Esophagus (tissue), 2 donors: ENCODE data around the gene AP1S1. TPM values are rescaled to one million over a fixed set of nuclear protein-coding genes. Genes with fewer than 3 reads are reported as not detected.

Source experiments
- H3K27ac ChIP-seq, 2 donors: one replicate each; pipeline ENCODE4 v1.5.1; 2013; ENCODE audit warnings: low read depth in 2 of 2, mild to moderate bottlenecking in 2 of 2, inconsistent platforms in 1 of 2, low read length in 1 of 2, moderate library complexity in 1 of 2
- H3K27me3 ChIP-seq, 2 donors: one replicate each; pipeline ENCODE4 v1.6.1; 2013; ENCODE audit warnings: low read length in 2 of 2, control low read depth in 1 of 2, mild to moderate bottlenecking in 1 of 2; ENCODE audit not compliant: insufficient read depth in 2 of 2, control insufficient read depth in 1 of 2
- H3K36me3 ChIP-seq, 2 donors: one replicate each; pipeline ENCODE4 v1.6.1; 2013; ENCODE audit warnings: low read length in 1 of 2; ENCODE audit not compliant: control insufficient read depth in 2 of 2, insufficient read depth in 2 of 2
- H3K4me1 ChIP-seq, 2 donors: one replicate each; pipeline ENCODE4 v1.6.1; 2013; ENCODE audit warnings: low read length in 1 of 2; ENCODE audit not compliant: control insufficient read depth in 2 of 2, insufficient read depth in 2 of 2
- H3K4me3 ChIP-seq, 2 donors: one replicate each; pipeline ENCODE4 v1.5.1; 2013; ENCODE audit warnings: low read length in 2 of 2, mild to moderate bottlenecking in 2 of 2, low read depth in 1 of 2, moderate library complexity in 1 of 2
- H3K9me3 ChIP-seq, 2 donors: one replicate each; pipeline ENCODE4 v1.6.1; 2013; ENCODE audit warnings: mild to moderate bottlenecking in 2 of 2, low read depth in 1 of 2, low read length in 1 of 2, moderate library complexity in 1 of 2; ENCODE audit not compliant: control insufficient read depth in 2 of 2, insufficient read depth in 1 of 2
- WGBS, 2 donors: extraction: QIAGEN DNeasy Blood & Tissue Kit; methylation state at CpG; one replicate each; pipeline ENCODE4 v1.1.7; 2013; 5-methylcytosine and 5-hydroxymethylcytosine counted together
- polyA plus RNA-seq, 2 donors: library from polyadenylated mRNA; stranded (reverse); fragments of 200-250 nt; gene quantifications; one replicate each; pipeline ENCODE4 v1.2.3, GENCODE V29; 2013
- donor health status: healthy with polysubstance abuse.
- donor health status: Bipolar disorder and iron deficiency.

Gene AP1S1
- polyA plus RNA-seq, 2 donors = 40.2 to 43.3 TPM

DNA sequence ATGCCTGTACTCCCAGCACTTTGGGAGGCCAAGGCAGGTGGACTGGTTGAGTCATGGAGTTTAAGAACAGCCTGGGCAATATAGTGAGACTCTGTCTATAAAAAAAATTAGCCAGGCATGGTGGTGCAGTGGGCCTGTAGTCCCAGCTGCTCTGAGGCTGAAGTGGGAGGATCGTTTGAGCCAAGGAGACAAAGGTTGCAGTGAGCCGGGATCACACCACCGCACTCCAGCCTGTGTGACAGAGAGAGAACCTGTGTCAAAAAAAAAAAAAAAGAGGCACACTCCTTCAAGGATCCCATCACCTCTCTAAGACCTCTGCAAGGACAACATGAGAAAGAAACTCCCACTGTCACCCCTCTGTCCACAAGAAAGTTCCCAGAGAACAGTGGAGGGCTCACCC lies 21.4 kb downstream of the AP1S1 start:
- Histone ChIP-seq H3K4me3 (no peak overlapping the region), H3K36me3 (no peaks in the 10 kb centered on the region), H3K27ac (no peak overlapping the region), H3K9me3 (peaks cover 0 to 2% of the 10 kb centered on the region in 2 donors), H3K27me3 (peaks cover 8 to 52% of the 10 kb centered on the region in 2 donors), H3K4me1 (peaks cover 8 to 16% of the 10 kb centered on the region in 2 donors)
- 32 to 44% methylated on average over 3 of the region's 3 CpGs for WGBS, 2 donors

DNA sequence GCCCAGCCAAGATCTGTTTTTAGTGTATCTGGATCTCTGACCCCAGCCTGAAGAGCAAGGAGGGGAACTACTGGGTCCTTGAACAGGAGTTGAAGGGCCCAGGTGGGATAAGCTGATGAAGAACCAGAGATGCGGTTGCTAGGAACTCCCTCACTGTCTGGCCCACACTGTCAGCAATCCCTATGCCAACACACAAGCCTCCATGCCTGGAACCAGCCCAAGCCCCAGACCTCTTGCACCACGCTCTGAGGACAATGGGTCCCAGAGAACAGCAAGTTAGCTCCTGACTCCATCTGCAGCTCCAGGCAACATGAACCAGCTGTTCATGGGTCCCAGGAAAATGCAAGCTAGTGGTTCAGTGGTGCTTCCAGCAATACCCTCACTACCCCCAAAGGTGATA lies 23.4 kb downstream of the AP1S1 start:
- Histone ChIP-seq H3K27me3 (peaks cover 5 to 37% of the 10 kb centered on the region in 2 donors), H3K27ac (no peak overlapping the region), H3K4me3 (no peak overlapping the region), H3K36me3 (no peaks in the 10 kb centered on the region), H3K4me1 (peaks cover 1 to 10% of the 10 kb centered on the region in 2 donors), H3K9me3 (peaks cover 0 to 2% of the 10 kb centered on the region in 2 donors)
- WGBS, 2 donors = 54 to 57% methylated on average over 2 of the region's 2 CpGs

DNA sequence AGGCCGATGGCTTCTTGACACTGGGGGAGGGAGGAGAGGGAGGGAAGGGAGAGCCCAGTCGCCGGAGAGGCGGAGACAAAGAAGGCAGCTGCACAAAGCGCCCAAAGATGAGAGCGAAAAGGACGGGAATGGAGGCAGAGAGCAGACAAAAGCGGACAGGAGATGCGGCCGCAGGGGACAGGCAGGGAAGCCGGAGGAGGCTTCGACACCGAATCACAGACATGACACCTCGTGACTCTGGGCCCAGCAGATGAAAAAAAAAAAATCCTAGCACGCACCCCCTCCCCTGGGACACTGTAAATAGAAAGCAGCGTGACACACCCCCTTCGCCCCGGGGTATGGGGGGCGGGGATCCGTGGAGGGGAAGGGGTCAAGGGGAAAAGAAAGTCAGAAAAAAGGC lies 24.8 kb downstream of the AP1S1 start:
- 2 to 4% methylated on average over 19 to 20 of the region's 20 CpGs for WGBS, 2 donors
- Histone ChIP-seq H3K27me3 (peaks cover 4 to 25% of the 10 kb centered on the region in 2 donors), H3K4me3 (no peak overlapping the region), H3K9me3 (no peaks in the 10 kb centered on the region), H3K27ac (no peak overlapping the region), H3K4me1 (peaks cover 0 to 6% of the 10 kb centered on the region in 2 donors), H3K36me3 (no peaks in the 10 kb centered on the region)

DNA sequence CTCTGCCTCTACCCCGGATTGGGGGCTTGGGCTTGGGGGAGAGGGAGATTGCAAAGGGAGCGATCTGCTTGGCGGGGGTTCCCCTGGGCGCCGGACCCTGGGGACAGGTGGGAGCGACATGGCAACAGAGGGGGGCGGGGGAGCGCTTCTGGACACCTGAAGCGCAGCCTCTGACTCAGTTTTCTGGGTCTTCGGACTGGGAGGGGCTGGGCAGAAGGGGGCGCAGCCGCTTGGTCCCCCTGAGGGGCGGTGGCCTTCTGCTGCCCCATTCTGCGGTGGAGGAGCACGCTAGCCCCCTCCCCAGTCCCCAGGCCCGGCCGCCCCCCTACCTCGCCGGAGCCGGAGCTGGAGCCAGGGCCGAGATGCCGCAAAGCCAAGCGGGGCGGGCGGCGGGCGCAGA lies 25.4 kb downstream of the AP1S1 start:
- H3K4me3 ChIP-seq = no peak overlapping the region
- H3K27me3 ChIP-seq = peaks cover 4 to 20% of the 10 kb centered on the region in 2 donors
- no peaks in the 10 kb centered on the region for H3K9me3 ChIP-seq
- H3K4me1 ChIP-seq = peaks cover 0 to 3% of the 10 kb centered on the region in 2 donors
- WGBS, 2 donors = 3 to 4% methylated on average over 24 to 27 of the region's 27 CpGs
- no peaks in the 10 kb centered on the region for H3K36me3 ChIP-seq
- no peak overlapping the region for H3K27ac ChIP-seq

DNA sequence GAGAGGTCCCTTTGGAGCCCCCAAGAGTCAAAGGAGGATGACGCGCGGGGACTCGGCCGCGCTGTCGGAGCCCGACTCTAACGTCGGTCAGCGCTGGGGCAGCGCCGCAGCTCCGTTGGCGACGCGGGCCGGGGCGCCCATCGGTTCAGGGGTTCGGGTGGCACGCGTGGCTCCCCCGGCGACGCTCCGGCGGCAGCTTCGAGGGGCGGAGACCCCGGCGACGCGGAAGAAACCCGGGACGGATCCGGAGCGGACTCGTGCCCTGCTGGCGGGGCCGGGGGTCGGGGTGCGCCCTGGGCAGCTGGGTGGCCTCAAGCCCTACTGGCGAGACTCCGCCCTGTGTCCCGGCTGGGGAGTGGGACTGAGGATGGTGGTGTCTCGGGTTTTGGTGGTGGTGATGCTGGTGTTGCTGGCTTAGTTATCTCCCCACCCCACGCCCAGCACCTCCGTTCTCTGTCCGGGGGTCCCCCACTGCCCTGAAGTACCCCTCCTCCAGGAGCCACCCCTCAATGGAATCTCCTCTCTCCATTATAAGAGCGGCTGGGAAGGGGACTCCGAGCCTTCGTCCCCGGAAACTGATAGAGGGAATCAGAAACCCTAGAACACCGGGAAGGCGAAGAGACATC lies 26.0 kb downstream of the AP1S1 start, which contains the start of gene NAT16:
NAT16 (minus strand) TSS at position 164 of the 626 bp plus-strand sequence. CDS start 5,486 bp downstream, outside the sequence.
- Histone ChIP-seq H3K9me3 (no peaks in the 10 kb centered on the region), H3K27me3 (peaks cover 4 to 19% of the 10 kb centered on the region in 2 donors), H3K36me3 (no peaks in the 10 kb centered on the region), H3K4me3 (no peak within 1 kb of the TSS), H3K27ac (no peak within 1 kb of the TSS), H3K4me1 (peaks cover 0 to 3% of the 10 kb centered on the region in 2 donors)
- 3 to 4% methylated on average over 55 to 56 of the region's 56 CpGs for WGBS, 2 donors

DNA sequence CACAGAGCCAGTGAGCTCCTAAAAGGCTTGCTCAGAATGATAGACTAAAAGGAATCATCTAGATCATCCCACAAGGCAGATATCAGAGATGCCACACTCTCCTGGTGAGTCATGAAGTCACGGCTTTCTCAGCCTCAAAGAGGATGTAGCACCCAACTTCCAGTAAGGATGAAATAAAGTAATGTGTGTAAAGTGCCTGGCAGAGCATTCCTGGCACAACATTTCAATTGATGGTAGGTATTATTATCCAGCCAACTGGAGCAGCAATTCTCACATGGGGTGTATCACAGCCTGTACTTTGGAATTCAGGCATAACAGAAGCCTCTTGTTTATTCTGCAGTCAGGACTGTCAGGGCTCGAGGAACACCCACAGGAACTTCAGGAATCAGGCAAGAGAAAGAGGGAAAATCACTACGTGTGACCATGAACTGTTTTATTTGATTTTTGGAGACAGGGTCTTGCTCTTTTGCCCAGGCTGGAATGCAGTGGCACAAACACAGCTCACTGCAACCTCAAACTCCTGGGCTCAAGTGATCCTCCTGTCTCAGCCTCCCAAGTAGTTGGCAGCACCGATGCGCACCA lies 31.1 kb downstream of the AP1S1 start:
- H3K9me3 ChIP-seq = no peaks in the 10 kb centered on the region
- H3K36me3 ChIP-seq = no peaks in the 10 kb centered on the region
- WGBS, 2 donors = 44 to 50% methylated on average over 5 of the region's 5 CpGs
- H3K4me1 ChIP-seq = no peaks in the 10 kb centered on the region
- H3K27me3 ChIP-seq = peaks cover 0 to 4% of the 10 kb centered on the region in 2 donors
- no peak overlapping the region for H3K4me3 ChIP-seq
- no peak overlapping the region for H3K27ac ChIP-seq

DNA sequence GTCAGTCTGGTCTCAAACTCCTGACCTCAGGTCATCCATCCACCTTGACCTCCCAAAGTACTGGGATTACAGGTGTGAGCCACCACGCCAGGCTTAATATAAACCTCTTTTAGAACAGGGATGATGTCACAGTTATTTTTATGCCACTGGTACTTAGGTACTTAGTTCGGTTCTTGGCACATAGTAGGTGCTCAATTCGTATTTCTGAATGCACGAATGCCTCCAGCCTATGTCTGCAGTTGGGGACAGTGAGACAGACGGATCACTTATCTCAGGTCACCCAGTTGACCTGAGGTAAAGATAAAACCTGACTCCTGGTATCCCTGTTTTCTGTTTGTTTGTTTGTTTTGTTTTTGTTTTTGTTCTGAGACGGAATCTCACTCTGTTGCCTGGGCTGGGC lies 31.9 kb downstream of the AP1S1 start:
- no peaks in the 10 kb centered on the region for H3K4me1 ChIP-seq
- H3K36me3 ChIP-seq = no peaks in the 10 kb centered on the region
- H3K27me3 ChIP-seq = no peaks in the 10 kb centered on the region
- 63 to 66% methylated on average over 6 of the region's 6 CpGs for WGBS, 2 donors
- no peaks in the 10 kb centered on the region for H3K9me3 ChIP-seq
- H3K27ac ChIP-seq = no peak overlapping the region
- H3K4me3 ChIP-seq = no peak overlapping the region

DNA sequence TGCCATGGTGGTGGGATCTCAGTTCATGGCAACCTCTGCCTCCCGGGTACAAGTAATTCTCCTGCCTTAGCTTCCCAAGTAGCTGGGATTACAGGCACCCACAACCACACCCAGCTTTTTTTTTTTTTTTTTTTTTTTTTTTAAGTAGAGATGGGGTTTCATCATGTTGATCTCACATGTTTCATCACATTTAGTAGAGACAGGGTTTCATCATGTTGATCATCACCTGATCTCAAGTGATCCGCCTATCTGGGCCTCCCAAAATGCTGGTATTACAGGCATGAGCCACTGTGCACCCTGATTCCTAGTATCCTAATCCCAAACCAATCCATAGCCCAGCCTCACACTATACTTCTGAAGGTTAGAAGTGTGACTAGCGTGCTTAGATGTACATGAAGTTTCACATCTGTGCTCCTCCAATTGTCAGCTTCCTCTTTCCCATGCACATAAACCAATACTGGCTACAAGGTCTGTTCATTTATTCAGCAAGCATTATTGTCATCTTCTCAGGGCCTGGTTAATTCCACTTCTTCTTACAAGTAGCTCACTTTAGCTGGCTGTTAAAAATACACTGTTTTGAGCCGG lies 32.7 kb downstream of the AP1S1 start:
- WGBS, 2 donors = 85 to 86% methylated on average over 4 of the region's 4 CpGs

DNA sequence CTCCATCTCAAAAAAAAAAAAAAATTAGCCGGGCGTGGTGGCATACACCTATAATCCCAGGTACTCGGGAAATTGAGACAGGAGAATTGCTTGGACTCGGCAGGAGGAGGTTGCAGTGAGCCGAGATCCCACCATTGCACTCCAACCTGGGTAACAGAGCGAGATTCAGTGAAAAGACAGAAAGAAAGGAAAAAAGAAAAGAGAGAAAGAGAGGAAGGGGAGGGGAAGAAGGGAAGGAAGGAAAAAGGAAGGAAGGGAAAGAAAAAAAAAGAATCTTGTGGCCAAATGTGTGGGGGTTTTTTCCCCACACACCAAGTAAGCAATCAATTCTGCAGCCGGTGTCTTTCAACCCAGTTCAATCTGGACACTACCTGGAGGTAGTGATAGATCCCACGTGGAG lies 34.8 kb downstream of the AP1S1 start:
- Histone ChIP-seq H3K4me3 (no peak overlapping the region), H3K27me3 (no peaks in the 10 kb centered on the region), H3K36me3 (no peaks in the 10 kb centered on the region), H3K9me3 (no peaks in the 10 kb centered on the region), H3K27ac (no peak overlapping the region), H3K4me1 (no peaks in the 10 kb centered on the region)
- WGBS, 2 donors = 74 to 78% methylated on average over 8 of the region's 8 CpGs

More for the DNA sequence above, 32.7 kb downstream of the AP1S1 start:
- Histone ChIP-seq H3K4me3 (no peak overlapping the region), H3K27ac (no peak overlapping the region), H3K27me3 (no peaks in the 10 kb centered on the region), H3K36me3 (no peaks in the 10 kb centered on the region), H3K9me3 (no peaks in the 10 kb centered on the region), H3K4me1 (no peaks in the 10 kb centered on the region)
